HG03095 (cell line): ENCODE results near the gene ARMC12.
"Not testable (repeated sequence)": the region's sequence is repeated elsewhere in the genome, so short reads cannot be mapped to it uniquely, and the experiment has no call there.

Source experiments
- ATAC-seq: cut with Tn5 transposase; IDR thresholded peaks from one replicate; pipeline ENCODE4 v1.9.1; 2021; ENCODE audit warnings: moderate library complexity; ENCODE audit not compliant: unreplicated experiment

Gene ARMC12

GRCh38 chr6:35733633-35734032 is 3.2 kb upstream of the ARMC12 start:
- ATAC-seq, result no peak

DNA sequence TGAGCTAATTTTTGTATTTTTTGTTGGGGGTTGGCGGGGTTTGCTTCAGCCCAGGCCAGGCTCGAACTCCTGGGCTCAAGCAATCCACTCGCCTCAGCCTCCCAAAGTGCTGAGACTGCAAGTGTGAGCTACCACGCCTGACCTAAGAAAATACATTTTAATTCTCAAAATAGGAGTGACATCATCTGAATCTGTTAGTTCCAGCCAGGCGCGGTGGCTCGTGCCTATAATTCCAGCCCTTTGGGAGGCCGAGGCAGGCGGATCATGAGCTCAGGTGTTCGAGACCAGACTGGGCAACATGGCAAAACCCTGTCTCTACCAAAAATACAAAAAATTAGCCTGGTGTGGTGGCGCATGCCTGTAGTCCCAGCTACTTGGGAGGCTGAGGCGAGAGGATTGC is 2.5 kb upstream of the ARMC12 start:
- ATAC-seq, result not testable (repeated sequence)

- ATAC-seq, result no peak
These were observed 1.4 kb upstream of the ARMC12 start for GRCh38 chr6:35735452-35735851.

- ATAC-seq, result no peak
These were observed 458 bp upstream of the ARMC12 start for GRCh38 chr6:35736253-35736894.

DNA sequence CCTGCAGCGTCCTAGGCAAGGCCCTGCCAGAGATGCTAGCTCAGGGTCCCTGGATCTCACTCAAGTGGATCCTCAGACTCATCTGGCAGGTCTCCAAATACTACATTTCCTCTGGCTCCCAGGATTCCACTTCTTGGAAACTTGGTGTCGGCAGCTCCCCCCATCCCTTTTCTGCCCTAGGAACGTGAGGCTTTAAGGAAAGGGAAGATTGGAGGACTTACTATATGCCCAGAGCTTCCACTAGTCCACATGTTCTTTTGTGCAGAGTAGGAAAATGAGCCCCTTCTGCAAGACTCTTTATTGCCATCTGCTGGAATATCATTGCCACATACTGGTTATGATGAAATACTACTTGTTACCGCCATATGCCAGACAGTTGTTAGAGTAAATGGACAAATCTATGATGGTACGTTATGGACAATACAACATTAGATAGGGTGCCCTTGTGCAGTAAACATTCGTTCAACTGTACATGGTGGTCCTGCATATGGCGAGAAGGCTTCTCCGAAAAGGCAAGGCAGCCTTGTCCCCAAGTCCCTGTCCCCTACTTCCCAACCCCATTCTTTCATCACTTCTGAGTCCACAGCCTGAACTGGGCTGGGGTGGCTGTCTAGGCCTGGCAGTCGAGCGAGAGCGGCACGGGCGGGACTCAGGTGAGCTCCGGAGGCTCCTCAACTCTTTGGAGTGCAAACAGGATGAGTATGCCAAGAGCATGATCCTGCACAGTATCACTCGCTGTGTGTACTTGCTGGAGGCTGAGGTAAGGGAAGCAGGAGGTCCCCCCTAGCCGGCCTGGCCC is 780 bp downstream of the ARMC12 start:
- no peak for ATAC-seq

GRCh38 chr6:35739645-35740524 is 3.1 kb downstream of the ARMC12 start:
- no peak for ATAC-seq

DNA sequence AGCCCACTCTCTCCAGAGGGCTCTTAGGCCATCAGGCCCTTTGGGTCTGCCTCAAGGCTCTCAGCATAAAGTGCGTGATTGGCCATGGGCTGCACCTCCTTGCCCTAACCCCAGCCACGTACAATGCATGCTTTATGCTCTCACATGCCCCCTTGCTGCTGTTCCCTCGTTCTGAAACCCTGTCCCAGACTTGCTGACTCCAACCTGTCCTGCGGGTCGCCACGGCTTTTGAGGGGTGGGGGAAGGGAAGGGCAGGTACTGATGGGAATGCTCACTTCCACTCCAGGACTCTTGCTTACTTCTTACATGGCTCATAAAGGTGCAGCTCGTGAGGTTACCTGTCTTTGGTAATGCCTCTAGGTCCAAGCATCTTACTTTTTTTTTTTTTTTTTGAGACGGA is 6.0 kb downstream of the ARMC12 start:
- no peak for ATAC-seq

DNA sequence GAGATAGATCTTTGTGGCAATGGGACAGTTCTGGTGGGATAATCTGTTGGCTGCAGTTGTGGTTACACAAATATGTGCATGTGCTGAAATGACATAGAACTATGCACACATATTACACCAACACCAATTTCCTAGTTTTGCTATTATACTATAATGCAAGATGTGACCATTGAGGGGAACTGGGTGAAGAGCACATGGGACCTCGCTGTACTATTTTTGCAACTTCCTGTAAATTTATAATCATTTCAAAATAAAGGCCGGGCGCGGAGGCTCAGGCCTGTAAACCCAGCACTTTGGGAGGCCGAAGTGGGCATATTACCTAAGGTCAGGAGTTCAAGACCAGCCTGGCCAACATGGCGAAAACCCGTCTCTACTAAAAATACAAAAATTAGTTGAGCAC is 8.7 kb downstream of the ARMC12 start:
- no peak for ATAC-seq

GRCh38 chr6:35746516-35746915 is 9.7 kb downstream of the ARMC12 start:
- ATAC-seq, result no peak

DNA sequence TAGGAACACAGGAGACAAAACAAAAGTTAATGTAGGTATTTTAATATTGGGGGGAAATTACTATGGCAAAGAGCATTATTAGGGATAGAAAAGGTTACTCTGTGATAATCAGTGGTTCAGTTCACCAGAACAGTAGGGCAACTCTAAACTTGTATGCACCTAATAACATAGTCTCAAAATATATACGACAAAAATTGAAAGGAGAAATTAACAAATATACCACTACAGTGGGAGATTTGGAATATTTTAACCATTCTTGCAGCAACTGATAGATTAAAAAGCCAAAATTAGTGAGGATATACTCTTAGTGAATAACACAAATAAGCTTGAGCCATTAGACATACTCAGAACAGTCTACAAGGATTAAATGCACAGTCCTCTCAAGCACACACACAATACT is 11.0 kb downstream of the ARMC12 start:
- no peak for ATAC-seq

DNA sequence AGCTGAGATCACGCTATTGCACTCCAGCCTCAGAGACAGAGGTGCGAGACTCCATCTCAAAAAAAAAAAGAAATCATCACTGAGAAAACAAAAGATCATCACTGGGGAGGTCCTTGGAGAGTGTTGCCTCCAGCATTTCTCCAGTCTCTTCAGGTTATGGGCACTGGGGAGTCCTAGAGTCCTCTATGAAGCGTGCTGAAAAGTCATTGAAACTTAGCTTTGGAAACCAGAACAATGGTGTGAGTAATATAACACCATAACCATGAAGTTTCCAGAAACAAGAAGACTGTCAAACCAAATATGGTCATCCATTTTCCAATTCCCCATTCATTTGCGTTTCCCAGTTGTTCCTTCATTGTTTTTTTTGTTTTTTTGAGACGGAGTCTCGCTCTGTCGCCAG is 13.7 kb downstream of the ARMC12 start:
- ATAC-seq, result no peak

DNA sequence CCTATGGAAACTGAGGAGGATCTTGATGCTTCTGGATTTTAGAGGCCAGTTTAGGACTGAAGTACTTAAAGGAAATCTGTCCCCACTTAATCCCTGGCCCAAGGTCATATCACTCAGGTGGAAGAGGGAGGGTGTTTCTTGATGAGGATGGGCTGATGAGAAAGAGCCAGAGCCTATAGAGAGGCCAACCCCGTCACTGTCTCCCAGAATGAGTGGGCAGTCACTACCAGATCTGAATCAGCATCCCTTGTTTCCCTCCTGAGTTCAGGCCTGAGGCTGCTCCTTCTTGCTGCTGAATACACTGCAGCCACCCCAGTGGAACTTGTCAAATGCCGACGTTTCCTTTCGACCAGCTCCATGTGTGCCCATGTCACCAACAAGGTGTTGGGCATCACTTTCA is 14.8 kb downstream of the ARMC12 start:
- ATAC-seq, result no peak

- ATAC-seq, result no peak
These were observed 15.5 kb downstream of the ARMC12 start for GRCh38 chr6:35752330-35752729.

DNA sequence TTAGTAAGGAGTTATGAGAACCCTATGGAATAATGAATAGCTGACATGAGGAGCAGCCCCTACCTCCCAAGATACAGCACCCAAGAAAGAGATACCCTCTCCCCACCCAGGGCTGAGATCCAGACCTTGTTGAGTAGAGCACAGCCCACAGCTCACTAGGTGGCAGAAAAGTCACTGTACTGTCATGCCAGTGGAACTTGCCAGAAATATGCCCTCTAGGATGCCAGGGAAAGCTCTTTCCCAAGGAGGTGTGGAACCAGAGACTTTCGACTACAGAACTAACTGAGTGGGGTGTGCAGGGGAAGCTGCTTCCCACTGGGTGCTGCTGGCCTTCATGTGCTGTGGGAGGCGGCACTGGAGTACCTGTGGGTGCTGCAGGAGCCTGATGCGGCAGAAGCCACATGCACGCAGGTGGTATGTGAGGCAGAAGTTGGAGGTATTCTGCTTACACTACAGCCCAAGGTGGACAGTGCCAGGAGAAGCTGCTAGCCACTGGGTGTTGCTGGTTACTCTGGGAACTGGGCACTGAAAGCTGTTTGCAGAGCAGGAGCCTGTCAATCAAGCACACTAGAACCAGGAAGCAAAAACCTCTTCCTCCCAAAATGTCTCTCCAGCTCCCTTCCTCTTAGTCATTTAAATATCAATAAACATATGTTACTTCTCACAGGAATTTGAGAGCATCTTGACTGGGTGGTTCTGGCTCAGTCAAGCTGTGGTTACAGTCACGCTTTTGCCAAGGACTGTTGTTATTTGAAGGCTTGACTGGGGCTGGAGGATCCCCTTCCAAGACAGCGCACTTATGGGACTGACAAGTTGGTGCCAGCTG is 17.8 kb downstream of the ARMC12 start:
- no peak for ATAC-seq

DNA sequence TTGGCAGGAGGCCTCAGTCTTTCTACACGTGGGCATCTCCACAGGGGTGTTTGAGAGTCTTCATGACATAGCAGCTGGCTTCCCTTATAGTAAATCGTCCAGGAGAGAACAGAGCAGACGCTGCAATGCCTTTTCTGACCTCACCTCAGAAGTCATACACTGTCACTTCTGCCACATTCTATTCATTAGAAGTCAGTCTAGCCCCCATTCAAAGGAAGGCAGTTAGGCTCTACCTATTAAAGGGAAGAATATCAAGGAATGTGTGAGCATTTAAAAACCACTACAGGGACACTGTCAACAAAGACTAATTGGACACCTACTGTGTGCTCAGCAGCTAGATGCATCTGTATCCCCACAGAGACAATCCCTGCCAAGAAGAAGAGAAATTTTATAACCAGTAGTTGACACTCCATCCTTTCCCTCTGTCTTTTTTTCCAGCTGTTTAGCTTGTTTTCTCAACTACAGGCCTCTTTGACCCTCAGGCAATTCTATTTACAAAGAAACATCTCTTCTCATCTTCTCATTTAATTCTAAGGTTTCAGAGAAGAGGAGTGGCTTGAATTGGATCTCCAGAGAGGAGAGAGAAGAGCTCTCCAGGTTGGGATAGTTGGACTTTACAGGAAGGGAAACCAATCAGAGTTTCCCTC is 18.6 kb downstream of the ARMC12 start:
- ATAC-seq, result no peak

DNA sequence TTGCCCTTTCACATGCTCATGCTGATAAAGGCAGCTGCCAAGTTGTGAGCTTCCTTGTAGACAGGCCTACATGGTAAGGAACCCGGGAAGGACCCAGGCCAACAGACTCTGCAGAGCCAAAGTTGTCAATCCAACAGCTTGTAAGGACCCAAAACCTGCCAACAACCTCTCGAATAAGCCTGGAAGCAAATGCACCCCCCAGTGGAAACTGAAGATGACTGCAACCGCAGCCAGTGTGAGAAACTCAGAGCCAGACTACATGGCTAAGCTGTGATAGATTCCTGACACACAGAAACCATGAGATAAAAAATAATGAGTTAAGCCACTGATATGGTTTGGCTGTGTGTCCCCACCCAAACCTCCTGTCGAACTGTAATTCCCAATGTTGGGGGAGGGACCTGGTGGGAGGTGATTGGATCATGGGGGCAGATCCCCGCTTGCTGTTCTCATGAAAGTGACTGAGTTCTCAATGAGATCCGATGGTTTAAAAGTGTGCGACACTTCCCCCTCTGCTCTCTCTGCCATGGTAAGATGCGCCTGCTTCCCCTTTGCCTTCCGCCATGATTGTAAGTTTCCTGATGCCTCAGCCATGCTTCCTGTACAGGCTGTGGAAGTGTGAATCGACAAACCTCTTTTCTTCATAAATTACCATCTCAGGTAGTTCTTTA is 20.8 kb downstream of the ARMC12 start:
- no peak for ATAC-seq

- no peak for ATAC-seq
These were observed 22.6 kb downstream of the ARMC12 start for GRCh38 chr6:35759426-35759825.

DNA sequence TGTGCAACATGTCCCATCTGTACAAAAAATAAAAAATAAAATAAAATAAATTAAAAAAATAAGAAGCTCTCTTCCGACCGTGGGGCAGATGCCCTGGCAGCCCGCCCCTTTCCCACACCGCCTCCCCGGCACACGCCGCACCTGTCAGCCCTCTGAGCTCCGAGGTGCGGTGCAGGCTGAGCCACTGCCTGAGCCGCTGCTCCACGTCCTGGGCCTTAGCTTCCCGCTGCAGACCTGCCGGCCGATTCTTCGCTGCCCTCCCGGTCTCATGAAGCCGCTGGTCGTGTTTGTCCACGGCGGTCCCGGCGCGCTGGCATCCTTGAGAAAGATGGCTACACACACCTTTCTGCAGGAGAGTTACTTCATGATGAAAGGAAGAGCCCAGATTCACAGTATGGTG is 28.9 kb downstream of the ARMC12 start:
- no peak for ATAC-seq

GRCh38 chr6:35769211-35769610 is 32.4 kb downstream of the ARMC12 start:
- ATAC-seq, result no peak

DNA sequence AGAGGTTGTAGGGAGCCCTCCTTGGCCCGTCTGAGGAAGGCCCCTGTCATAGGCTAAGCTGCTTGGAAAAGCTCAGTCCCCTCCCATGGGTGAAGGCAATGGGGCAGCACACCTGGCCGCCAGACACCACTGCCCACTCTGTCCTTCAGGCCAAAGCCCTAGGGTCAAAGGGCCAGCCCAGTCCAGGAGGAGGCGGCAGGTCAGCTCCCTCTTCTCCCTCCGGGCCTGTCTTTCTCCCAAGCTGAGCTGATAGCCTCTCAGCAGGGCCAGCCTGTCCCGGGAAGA is 34.5 kb downstream of the ARMC12 start:
- ATAC-seq, result no peak
